ENCODE results near the gene ADO. TPM values are rescaled to one million over a fixed set of nuclear protein-coding genes. Genes with fewer than 3 reads are reported as not detected.

ADO gene
- total and polyA plus RNA-seq, 10 of the 15 experiments (the other 5 are each of a cell fraction or from before 2014, with no cell fraction given): 4.3 to 44.6 (median 18.7) TPM

DNA sequence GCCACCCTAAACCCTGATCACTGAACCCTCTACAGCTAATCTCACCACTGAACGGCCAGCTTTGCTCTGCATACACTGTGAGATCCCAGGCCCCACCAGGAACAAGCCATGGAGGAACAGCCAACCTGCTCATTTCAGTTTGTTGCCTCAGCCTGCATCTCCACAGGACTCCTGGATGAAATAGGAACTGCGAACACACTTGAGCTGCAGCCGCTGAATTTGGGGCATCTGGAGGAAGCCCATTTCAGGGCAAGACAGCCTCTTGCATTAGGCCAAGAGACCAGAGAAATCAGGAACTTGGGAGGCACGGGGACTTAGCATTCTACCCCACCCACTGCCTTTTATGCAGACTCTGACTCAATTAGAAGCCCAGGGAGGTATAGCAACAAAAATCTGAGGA is 26.2 kb downstream of the ADO start:
- CTCF ChIA-PET: interaction anchor here (0.8 to 1.9 kb wide), 5 partner anchors 12 to 287 kb away, joined by 3 to 7 read pairs (median 5); no protein-coding TSS in a partner anchor
- TF ChIP-seq, protein P1, sequence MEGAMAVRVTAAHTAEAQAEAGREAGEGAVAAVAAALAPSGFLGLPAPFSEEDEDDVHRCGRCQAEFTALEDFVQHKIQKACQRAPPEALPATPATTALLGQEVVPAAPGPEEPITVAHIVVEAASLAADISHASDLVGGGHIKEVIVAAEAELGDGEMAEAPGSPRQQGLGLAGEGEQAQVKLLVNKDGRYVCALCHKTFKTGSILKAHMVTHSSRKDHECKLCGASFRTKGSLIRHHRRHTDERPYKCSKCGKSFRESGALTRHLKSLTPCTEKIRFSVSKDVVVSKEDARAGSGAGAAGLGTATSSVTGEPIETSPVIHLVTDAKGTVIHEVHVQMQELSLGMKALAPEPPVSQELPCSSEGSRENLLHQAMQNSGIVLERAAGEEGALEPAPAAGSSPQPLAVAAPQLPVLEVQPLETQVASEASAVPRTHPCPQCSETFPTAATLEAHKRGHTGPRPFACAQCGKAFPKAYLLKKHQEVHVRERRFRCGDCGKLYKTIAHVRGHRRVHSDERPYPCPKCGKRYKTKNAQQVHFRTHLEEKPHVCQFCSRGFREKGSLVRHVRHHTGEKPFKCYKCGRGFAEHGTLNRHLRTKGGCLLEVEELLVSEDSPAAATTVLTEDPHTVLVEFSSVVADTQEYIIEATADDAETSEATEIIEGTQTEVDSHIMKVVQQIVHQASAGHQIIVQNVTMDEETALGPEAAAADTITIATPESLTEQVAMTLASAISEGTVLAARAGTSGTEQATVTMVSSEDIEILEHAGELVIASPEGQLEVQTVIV (IDR thresholded peaks at IDR 0.05; ENCODE audit: borderline replicate concordance, partially characterized antibody): no peak
- no peak for TF ChIP-seq HDAC6 (IDR thresholded peaks at IDR 0.05; ENCODE audit: unreplicated experiment)
- TF ChIP-seq SPI1 (IDR thresholded peaks at IDR 0.05; ENCODE audit: borderline replicate concordance, insufficient read depth, low read depth, low read length): peak; percentile 17; the same call in 1 of the 2 replicates
- 0 out of 4 replicates have a peak, but pooled peaks of 1 of the 2 experiments have one; percentile 15 for TF ChIP-seq SRF (IDR thresholded peaks at IDR 0.05; ENCODE audit: low read depth in 2 of 2, low read length in 2 of 2)
- TF ChIP-seq, protein P2, sequence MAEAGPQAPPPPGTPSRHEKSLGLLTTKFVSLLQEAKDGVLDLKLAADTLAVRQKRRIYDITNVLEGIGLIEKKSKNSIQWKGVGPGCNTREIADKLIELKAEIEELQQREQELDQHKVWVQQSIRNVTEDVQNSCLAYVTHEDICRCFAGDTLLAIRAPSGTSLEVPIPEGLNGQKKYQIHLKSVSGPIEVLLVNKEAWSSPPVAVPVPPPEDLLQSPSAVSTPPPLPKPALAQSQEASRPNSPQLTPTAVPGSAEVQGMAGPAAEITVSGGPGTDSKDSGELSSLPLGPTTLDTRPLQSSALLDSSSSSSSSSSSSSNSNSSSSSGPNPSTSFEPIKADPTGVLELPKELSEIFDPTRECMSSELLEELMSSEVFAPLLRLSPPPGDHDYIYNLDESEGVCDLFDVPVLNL (IDR thresholded peaks at IDR 0.05; ENCODE audit: low read depth, low read length): no peak
- TF ChIP-seq ZNF217 (IDR thresholded peaks at IDR 0.05): no peak
- no peak for TF ChIP-seq ZNF274 (IDR thresholded peaks at IDR 0.05; ENCODE audit: insufficient read depth, insufficient read length)
- no peak for TF ChIP-seq BCL3 (IDR thresholded peaks at IDR 0.05; ENCODE audit: borderline replicate concordance, insufficient read depth, low read depth, low read length, poor library complexity, severe bottlenecking)
- TF ChIP-seq, protein P3, sequence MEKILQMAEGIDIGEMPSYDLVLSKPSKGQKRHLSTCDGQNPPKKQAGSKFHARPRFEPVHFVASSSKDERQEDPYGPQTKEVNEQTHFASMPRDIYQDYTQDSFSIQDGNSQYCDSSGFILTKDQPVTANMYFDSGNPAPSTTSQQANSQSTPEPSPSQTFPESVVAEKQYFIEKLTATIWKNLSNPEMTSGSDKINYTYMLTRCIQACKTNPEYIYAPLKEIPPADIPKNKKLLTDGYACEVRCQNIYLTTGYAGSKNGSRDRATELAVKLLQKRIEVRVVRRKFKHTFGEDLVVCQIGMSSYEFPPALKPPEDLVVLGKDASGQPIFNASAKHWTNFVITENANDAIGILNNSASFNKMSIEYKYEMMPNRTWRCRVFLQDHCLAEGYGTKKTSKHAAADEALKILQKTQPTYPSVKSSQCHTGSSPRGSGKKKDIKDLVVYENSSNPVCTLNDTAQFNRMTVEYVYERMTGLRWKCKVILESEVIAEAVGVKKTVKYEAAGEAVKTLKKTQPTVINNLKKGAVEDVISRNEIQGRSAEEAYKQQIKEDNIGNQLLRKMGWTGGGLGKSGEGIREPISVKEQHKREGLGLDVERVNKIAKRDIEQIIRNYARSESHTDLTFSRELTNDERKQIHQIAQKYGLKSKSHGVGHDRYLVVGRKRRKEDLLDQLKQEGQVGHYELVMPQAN (conservative IDR thresholded peaks at IDR 0.05): no peak
- TF ChIP-seq IRF3 (IDR thresholded peaks at IDR 0.05): no peak
- no peak for TF ChIP-seq MYC (IDR thresholded peaks at IDR 0.05; ENCODE audit: insufficient read depth, insufficient read length, insufficient replicate concordance, low read length, severe bottlenecking)
- TF ChIP-seq BCL11A (IDR thresholded peaks at IDR 0.05; ENCODE audit: low read depth, low read length): no peak

More for the DNA sequence above, 26.2 kb downstream of the ADO start:
- in situ Hi-C loops (cut with MboI) (no loop called here), intact Hi-C loops (cut with micrococcal nuclease; ENCODE audit: unreplicated experiment) (no loop called here)
- Histone ChIP-seq H3K9ac (ENCODE audit: control insufficient read depth, insufficient read depth, low read length) (no peak overlapping the region), H2AFZ (ENCODE audit: control insufficient read depth, low read depth, low read length) (no peak overlapping the region), H3K4me3 (no peak overlapping the region), H3K27me3 (replicated peaks in 1 of 2; ENCODE audit: control insufficient read depth in 2 of 2, insufficient read depth in 2 of 2, low read length in 1 of 2) (no peaks in the 10 kb centered on the region), H4K20me1 (ENCODE audit: control insufficient read depth, insufficient read depth) (no peaks in the 10 kb centered on the region), H3K9me3 (replicated peaks; ENCODE audit: control insufficient read depth, insufficient read depth, low read length) (no peaks in the 10 kb centered on the region), H3K4me1 (ENCODE audit: control insufficient read depth, insufficient read depth, low read length) (peaks cover 7% of the 10 kb centered on the region; the same call in 1 of the 2 replicates), H3K27ac (ENCODE audit: control insufficient read depth, insufficient read depth) (no peak overlapping the region), H3K79me2 (ENCODE audit: control insufficient read depth, insufficient read depth, low read length) (no peaks in the 10 kb centered on the region), H3K36me3 (ENCODE audit: control insufficient read depth in 2 of 2, insufficient read depth in 2 of 2, low read length in 1 of 2) (no peaks in the 10 kb centered on the region), H3K4me2 (ENCODE audit: control insufficient read depth, insufficient read depth) (no peak overlapping the region)
- no peak for DNase-seq (ENCODE audit: low read depth, low spot score)
- WGBS (ENCODE audit: insufficient coverage, insufficient replicate concordance, low lambda C conversion rate, missing lambda C conversion rate): 45% methylated on average over 4 of the region's 4 CpGs
- SMC1A ChIA-PET (ENCODE audit: uncharacterized antibody, unreplicated experiment): interaction anchor here (0.7 to 2.2 kb wide), 4 partner anchors 28 to 890 kb away, joined by 3 to 8 read pairs (median 4); no protein-coding TSS in a partner anchor
- POLR2A ChIA-PET: interaction anchor here (0.5 to 0.9 kb wide), 3 partner anchors 12 to 1203 kb away, joined by 3 to 8 read pairs (median 3); partner anchors contain the start of gene EGR2
- RAD21 ChIA-PET (ENCODE audit: unreplicated experiment): interaction anchor here (0.8 to 2.4 kb wide), 3 partner anchors 12 to 253 kb away, joined by 3 to 7 read pairs (median 4); no protein-coding TSS in a partner anchor
- FAIRE-seq: no peak
- ATAC-seq: peak; percentile 28; the same call in 2 of the 3 replicates
- no TSS peak for BruUV-seq (replicated peaks)
